GM21423 (cell line): ENCODE data around the gene CCDC9B.

ENCODE experiments used
- ATAC-seq: cut with Tn5 transposase; IDR thresholded peaks from one replicate; pipeline ENCODE4 v1.9.1; 2021; ENCODE audit warnings: mild to moderate bottlenecking, moderate library complexity; ENCODE audit not compliant: unreplicated experiment

Gene CCDC9B

DNA sequence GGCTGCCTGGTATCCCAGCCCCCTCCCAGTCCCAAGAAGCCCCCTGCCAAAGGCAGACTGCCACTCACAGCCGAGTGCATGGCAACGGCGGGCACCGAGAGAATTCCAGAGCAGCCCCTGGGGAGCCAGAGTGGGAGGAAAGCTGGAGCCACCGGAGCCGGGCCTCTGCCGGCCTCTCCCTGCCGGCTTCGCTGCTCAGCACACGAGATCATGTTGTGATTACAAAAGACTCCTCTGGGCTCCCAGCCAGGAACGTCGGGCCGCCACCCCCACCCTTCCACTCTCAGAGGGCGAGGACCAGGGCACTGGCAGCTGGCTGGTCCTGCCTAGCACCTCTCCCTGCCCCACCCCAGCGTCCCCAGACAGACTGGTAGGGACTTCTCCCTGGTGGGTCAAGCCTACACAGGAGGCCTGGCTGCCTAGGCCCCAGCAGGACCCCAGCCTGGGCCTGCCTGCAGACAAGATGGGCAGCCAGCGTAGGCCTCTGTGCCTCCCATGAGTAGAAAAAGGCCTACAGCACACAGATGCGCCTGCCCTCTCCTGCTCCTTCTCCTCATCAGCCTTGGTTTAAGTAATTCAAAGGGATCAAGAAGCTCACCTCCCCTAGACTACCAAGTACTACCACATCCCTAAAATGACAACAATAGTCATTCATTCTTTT lies at the start of gene CCDC9B:
TSS of gene CCDC9B (minus strand) at position 200 of the 661 bp plus-strand sequence. CDS start at position 80, 120 bp downstream.
- no peak for ATAC-seq

DNA sequence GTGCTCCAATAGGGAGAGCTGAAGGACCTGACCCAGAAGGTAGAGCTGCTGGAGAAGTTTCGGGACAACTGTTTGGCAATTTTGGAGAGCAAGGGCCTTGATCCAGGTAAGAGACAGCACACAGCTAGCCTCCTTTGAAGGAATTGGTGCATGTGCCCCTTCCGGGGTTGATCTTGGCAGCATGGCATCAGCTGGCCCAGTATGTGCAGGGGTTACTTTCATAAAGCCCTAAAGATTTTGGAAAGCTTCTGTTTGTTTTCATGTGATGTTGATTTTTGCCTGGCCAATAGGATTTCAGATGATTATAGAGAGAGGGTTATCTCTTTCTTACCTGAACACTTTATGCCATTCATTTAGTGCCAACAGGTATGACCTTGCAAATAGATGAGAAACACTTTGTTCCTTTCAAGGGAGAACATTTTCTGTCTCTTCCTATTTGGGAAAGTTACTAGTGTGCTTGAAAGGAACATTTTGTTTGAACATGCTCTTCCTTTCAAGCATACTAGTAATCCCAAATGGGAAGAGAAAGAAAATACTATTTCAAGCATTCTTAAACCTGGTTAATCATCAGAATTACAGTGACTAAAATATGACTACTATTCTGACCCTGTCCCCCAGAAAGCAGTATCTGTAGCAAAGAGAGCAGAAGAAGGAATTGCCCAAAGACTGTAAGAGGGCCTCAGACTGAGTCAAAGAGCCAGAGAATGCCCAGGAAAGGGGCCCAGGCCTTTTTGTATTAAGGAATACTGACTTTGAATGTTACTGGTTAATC lies 49.3 kb upstream of the CCDC9B start:
- ATAC-seq: no peak

- no peak for ATAC-seq
Measured at GRCh38 chr15:40388941-40389823, 48.4 kb upstream of the CCDC9B start.

DNA sequence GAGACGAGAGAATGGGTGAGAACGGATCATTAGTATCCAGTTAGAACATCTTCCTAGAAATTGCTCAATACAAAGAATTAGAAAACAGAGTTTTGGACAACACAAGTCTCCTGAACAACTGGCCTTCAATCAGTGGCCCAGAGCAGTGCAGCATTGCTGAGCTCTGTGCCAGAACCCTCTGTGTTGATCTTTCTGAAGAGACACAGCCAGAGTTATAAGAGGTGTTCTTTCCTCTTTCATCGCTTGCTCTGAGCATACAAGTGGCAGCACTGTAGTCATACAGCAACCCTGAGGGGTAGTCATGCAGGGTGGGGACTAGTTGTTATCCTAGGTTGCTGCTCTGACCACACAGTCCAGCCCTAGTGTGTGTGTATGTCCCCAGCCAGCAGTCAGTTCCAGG lies 45.7 kb upstream of the CCDC9B start:
- ATAC-seq: no peak

DNA sequence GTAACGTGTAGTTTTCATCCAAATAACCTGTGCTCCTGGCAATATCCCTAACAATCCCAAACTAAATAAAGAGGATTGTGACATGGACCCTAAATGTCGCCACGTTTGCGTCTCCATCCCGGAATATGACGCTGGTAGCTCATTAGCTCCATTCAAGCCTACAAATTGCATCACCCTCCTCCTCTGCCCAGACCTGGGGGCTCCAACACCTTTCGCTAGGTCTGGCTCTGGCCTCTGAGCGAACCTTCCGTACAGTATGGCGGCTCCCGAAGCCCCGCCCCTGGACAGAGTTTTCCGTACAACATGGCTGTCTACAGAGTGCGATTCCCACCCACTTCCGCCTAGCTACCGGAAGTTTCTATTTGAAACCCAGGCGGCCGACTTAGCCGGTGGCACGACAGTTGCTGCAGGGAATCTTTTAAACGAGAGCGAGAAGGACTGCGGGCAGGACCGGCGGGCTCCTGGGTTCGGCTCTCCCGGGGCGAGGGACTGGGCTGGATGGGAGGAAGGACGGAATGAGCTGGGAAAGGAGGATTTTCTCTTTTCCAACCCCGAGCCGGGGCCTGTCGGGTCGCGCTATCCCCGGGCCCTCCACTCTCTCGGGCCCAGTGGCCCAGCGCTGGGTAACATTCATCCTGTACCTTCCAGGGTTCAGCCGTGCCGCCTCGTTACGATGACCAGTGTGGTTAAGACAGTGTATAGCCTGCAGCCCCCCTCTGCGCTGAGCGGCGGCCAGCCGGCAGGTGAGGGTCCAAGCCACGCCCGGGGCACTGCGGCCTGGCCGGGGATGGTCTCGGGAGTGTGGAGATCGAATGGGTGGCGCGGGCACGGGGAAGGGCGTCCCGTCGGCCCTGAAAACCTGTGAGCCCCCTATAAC lies 42.1 kb upstream of the CCDC9B start, which contains the start of gene KNSTRN:
TSS of gene KNSTRN (plus strand) at position 142 of the 877 bp plus-strand sequence. CDS start at position 257, 115 bp downstream.
- ATAC-seq: peak; percentile 93

DNA sequence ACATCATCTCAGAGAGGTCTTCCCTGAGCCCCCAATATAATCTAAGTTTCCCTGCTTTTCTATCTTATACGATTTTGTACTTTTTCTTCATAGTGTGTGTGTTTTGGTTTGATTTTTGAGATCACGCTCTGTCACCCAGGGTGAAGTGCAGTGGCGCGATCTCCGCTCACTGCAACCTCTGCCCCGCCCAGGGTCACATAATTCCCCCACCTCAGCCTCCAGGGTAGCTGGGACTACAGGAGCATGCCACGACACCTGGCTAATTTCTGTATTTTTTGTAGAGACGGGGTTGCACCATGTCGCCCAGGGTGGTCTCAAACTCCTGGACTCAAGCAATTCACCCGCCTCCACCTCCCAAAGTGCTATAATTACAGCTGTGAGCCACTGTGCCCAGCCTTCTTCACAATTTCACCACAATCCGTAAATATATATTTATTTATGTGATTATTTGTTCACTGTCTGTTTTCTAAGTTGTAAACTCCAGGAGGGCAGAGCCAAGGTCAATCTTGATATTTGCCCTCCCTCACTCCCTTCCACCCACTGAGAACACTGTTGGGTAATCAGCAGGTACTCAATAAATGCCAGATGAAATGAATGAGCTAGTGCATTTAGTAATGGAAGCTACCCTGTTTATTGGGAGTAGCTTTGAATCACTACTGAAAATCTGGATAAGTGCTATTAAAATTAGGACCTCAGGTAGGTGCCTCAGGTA lies 41.2 kb upstream of the CCDC9B start:
- no peak for ATAC-seq

- no peak for ATAC-seq
Measured at GRCh38 chr15:40380636-40381035, 39.9 kb upstream of the CCDC9B start.

- no peak for ATAC-seq
Measured at GRCh38 chr15:40379853-40380252, 39.1 kb upstream of the CCDC9B start.

DNA sequence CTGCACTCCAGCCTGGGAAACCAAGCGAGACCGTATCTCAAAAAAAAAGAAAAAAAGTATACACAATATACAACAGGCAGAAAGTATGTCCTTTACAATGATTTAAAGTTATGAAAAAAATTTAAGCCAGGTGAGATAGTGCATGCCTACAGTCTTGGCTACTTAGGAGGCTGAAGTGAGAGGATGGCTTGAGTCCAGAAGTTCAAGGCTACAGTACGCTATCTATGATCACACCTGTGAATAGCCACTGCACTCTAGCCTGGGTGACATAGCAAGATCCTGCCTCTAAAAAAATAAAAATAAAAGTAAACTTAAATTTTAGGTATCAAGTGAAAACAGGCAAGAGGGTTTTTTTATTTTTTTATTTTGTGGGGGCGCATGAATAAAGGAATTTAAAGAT lies 38.6 kb upstream of the CCDC9B start:
- no peak for ATAC-seq

- no peak for ATAC-seq
Measured at GRCh38 chr15:40377606-40378005, 36.9 kb upstream of the CCDC9B start.

GRCh38 chr15:40372981-40373380 lies 32.2 kb upstream of the CCDC9B start:
- ATAC-seq: no peak

DNA sequence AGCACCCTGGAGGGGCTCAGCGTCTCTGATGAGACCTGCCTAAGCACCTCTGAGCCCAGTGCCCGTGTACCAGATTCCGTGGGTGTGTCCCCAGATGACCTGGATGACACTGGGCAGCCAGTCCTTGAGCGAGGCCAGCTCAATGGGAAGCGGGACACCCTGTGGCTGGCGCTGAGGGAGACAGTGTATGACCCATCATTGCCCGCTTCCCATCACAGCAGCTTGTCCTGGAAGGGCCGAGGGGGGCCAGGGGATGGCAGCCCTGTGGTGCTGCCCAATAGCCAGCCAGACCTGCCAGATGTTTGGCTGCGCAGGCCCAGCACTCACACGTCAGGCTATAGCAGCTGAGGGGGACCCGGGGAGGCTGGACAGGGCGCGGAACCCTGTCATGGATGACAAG lies 29.2 kb upstream of the CCDC9B start:
- no peak for ATAC-seq

- ATAC-seq: no peak
Measured at GRCh38 chr15:40369474-40369869, 28.7 kb upstream of the CCDC9B start.

DNA sequence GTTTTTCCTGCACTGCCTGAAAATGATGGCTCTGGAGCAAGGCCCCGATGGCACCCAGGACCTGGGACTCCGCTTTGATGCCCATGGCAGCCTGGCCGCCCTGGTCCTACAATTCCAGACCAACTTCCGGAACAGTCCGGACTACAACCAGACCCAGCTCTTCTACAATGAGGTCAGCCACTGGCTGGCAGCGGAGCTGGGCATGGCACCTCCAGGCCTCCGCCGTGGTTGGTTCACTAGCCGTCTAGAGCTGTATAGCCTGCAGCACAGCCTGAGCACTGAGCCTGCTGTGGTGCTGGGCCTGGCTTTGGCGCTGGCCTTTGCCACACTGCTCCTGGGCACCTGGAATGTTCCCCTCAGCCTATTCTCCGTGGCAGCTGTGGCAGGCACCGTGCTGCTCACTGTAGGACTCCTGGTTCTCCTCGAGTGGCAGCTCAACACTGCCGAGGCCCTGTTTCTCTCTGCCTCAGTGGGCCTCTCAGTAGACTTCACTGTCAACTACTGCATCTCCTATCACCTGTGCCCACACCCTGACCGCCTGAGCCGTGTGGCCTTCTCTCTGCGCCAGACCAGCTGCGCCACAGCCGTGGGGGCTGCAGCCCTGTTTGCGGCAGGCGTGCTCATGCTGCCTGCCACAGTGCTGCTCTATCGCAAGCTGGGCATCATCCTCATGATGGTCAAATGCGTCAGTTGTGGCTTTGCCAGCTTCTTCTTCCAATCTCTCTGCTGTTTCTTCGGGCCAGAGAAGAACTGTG lies 28.2 kb upstream of the CCDC9B start:
- no peak for ATAC-seq

GRCh38 chr15:40367686-40368611 lies 27.2 kb upstream of the CCDC9B start:
- ATAC-seq: peak; percentile 80

GRCh38 chr15:40367371-40367685 lies 26.6 kb upstream of the CCDC9B start:
- ATAC-seq: no peak

GRCh38 chr15:40366457-40367370 lies 26.0 kb upstream of the CCDC9B start:
- no peak for ATAC-seq
